RPMI7951 (cell line): Measurements from ENCODE around the gene OGT. TPM values are rescaled to one million over a fixed set of nuclear protein-coding genes. Genes with fewer than 3 reads are reported as not detected.
"Not testable (repeated sequence)": the region's sequence is repeated elsewhere in the genome, so short reads cannot be mapped to it uniquely, and the experiment has no call there.

ENCODE experiments used
- DNase-seq: peaks from one replicate; pipeline ENCODE4 v3.0.0-alpha.2; 2012; ENCODE audit warnings: low read depth
- total RNA-seq: library from RNA; depleted of rRNA; stranded (reverse); fragments of >200 nt; shearing (Covaris generic); gene quantifications from 2 replicates; pipeline ENCODE4 v1.2.3, GENCODE V29; 2014

OGT gene
- total RNA-seq, 1 experiment from 2014 or later: 92.4 TPM

GRCh38 chrX:71540801-71541200, 7.9 kb downstream of the OGT start:
- no peak for DNase-seq

DNA sequence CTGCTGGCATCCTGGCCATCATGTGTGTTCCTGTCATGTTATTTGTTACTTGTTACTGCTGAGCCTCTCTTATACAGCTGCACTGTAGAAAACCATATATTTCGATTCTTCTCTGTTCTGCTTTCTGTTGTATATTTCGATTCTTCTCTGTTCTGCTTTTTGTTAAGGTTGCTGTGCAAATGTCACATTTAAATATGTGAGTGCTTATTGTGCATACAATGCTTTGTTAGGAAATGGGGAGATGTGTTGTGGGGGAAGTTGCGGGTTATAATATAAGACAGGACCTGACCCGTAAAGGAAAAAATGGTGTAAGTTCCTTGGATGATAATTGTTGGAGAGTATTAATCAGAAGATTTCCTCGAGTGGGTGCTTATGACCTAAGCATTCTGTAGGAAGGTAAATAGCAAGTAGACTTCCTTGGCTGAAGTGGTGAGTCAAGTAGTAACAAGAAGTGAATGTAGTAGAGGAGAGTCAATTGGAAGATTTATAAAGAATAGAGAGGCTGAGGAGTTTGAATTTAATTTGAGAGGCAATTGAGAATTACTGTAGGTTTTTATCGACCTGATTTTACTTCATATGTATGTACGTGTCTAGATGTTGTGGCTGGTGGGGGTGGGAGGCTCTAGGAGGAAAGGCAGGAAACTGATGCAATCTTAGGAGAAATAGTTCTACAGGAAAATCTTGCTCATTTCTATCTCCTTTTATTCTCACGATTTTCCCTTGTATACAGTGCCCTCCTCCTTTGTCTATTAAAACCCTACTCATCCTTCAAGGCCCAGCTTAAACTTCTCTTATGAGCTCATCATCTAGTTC, 8.5 kb downstream of the OGT start:
- DNase-seq: peak; percentile 54

DNA sequence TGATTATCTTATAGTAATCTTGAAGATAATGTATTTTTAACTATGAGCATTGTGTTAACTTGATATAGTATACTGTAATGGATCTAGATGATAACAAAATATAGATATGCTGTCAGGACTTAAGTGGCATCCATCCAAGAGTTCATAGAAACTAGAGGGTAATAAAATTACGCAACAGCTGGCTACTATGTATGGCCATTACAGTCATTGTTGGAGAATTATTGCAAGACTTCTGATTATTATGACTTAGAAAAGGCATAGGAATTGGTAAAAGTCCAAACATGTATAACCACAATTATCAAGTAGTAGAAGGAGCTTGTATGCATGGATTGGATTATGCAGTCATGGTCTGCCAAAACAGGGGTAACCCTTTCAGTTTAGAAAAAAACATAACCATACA, 9.5 kb downstream of the OGT start:
- DNase-seq: peak; percentile 11

DNA sequence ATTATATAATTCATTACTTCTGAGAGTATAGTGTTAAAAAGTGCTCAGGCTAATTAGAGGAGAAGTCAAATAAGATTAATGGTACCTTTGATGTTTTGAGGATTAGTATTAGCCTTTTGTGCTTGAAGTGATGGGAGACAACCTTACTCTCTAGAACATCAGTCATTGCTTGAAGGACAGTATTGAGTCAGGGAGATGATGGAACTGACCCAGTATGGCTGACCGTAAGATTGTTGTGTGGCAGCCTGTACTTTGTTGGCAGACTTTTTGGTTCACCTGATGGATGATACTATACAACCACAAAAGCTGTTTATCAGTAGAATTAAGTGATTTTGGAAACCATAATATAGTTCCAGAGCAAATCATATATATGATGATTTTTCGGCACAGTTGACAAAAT, 9.9 kb downstream of the OGT start:
- no peak for DNase-seq

- DNase-seq: peak; percentile 79
These were observed 10.4 kb downstream of the OGT start for GRCh38 chrX:71543316-71543715.

DNA sequence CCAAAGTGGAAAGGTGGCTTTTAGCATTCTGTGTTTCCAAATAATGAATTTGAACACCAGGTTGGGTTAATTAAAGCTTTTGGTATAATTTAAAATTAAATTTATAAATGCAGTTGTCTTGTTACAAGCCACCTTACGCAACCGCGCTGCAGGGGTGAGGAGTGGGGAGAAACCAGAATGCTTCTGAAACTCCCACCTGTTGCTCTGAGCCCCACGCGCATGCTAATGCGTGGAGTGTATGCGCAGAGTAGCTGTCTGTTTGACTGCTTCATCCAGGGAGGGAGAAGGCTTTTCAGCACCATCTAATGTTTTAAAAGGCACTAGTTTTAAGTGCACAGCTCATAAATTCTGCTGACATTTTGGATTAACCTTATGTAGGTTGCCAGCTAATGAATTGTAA, 12.5 kb downstream of the OGT start:
- no peak for DNase-seq

DNA sequence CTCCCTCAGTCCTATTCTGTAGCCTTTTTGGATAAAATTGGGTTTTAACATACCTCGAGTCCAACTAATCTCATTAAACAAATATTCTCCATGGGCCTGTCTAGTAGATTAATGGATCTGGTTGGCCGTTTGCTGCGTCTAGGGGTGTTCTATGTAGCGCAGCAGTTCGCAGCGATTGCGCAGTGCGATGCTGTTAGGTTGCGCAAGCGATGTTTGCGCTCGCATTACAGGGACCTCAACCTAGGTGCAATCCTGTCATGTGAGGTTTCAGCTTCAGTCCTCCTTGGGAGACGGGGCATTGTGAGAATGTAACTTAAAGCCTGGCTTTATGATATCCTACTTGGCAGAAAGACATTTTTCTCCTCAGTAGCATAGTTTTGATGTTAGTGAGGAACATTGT, 14.0 kb downstream of the OGT start:
- DNase-seq: no peak

- no peak for DNase-seq
These were observed 14.4 kb downstream of the OGT start for GRCh38 chrX:71547339-71547738.

DNA sequence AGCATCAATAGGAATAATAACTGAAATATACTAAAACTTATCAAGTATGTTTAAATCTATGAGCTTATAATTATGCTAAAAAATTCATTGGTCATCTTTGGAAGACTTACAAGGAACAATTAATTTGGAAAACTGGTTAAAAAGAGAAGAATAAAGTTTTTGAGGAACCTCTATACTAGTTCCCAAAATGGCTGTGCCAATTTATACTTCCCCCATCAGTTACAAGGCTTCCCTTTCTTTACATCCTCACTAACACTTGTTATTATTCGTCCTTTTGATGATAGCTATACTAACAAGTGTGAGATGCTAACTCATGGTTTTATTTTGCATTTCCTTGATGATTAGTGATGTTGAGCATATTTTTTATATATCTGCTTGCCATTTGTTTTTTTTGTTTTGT, 17.1 kb downstream of the OGT start:
- no peak for DNase-seq

DNA sequence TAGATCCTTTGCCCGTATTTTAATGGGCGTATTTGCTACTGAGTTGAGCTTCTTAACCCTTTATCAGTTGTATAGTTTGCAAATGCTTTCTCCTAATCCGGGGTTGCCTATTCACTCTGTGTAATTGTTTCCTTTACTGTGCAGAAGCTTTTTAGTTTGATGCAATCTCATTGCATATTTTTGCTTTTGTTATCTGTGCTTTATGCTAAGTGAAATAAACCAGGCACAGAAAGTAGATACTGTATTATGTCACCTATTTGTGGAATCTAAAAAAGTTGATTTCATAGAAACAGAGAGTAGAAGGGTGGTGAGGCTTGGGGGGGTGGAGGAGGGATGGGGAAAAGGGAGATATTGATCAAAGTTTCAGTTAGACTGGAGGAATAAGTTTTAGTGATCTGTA, 17.7 kb downstream of the OGT start:
- DNase-seq: no peak

DNA sequence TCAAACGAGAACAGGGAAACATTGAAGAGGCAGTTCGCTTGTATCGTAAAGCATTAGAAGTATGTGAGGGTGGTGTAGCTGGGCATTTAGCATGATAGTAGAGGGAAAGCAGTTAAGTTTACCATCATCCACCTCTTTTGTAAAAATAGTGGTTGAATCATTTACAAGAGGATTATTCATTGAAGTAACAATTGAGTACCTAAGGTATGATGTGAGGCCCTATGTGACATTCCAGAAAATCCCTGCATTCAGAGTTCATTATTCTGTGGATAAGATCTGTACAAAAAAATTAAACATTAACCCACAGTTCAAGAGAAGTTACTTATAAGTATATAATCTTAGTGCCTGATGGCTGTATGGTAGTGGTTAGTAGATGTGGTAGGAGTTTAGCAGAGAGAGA, 23.1 kb downstream of the OGT start:
- no peak for DNase-seq

- DNase-seq: no peak
These were observed 26.0 kb downstream of the OGT start for GRCh38 chrX:71558920-71559319.

DNA sequence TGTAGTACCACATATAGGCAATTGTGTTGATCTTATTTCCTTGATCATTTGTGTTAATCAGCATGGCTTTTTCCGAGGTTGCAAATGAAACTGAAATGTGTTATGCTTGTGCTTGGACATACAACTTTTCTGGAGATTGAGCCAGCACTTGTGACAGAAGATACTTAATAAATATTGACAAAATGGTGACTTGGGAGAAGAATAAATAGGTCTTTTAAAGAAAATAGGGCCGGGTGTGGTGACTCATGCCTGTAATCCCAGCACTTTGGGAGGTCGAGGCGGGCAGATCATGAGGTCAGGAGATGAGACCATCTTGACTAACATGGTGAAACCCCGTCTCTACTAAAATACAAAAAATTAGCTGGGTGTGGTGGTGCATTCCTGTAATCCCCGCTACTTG, 26.9 kb downstream of the OGT start:
- DNase-seq: not testable (repeated sequence)

GRCh38 chrX:71563921-71564320, 31.0 kb downstream of the OGT start:
- no peak for DNase-seq

GRCh38 chrX:71565474-71566041, 32.7 kb downstream of the OGT start:
- no peak for DNase-seq

DNA sequence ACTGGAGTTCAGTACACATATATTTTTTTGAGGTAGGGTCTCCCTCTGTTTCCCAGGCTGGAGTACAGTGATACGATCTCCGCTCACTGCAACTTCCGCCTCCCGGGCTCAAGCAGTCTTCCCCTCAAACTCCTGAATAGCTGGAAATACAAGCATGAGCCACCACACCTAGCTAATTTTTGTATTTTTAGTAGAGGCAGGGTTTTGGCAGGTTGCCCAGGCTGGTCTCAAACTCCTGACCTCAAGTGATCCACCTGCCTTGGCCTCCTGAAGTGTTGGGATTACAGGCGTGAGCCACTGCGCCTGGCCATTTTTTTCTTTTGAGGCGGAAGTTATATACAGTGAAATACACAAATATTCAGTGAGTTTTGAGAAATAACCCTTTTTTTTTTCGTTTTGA, 38.5 kb downstream of the OGT start:
- not testable (repeated sequence) for DNase-seq

DNA sequence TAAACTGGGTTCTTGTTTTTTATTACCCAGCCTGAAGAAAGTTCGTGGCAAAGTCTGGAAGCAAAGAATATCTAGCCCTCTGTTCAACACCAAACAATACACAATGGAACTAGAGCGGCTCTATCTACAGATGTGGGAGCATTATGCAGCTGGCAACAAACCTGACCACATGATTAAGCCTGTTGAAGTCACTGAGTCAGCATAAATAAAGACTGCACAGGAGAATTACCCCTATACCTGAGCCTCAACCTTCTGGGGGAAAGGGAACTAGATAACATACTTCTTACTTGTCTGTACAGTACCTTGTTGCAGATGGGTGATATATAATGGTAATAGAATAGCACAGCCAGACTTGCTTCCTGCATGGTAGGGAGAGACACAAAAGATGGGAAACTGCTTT, 40.7 kb downstream of the OGT start:
- DNase-seq: no peak

DNA sequence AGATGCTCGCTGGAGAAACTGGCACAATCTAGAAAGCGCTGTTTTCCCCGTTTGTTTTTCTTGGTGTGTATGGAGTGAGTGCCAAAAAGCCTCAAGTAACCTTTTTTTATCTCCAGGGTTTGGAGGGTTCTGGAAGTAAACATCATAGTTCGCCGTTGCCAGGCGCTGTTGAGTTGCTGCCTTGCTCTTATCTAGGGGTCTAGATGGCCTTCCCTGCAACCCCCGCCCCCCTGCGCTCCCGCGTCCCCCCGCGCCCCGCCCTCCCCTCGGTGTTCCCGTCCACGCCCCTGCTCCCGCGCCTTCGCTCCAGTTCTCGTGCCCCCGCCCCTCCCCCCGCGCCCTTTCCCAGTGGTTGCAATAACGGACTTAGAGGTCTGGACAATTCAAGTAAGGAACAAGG, 44.8 kb downstream of the OGT start:
- DNase-seq: no peak

DNA sequence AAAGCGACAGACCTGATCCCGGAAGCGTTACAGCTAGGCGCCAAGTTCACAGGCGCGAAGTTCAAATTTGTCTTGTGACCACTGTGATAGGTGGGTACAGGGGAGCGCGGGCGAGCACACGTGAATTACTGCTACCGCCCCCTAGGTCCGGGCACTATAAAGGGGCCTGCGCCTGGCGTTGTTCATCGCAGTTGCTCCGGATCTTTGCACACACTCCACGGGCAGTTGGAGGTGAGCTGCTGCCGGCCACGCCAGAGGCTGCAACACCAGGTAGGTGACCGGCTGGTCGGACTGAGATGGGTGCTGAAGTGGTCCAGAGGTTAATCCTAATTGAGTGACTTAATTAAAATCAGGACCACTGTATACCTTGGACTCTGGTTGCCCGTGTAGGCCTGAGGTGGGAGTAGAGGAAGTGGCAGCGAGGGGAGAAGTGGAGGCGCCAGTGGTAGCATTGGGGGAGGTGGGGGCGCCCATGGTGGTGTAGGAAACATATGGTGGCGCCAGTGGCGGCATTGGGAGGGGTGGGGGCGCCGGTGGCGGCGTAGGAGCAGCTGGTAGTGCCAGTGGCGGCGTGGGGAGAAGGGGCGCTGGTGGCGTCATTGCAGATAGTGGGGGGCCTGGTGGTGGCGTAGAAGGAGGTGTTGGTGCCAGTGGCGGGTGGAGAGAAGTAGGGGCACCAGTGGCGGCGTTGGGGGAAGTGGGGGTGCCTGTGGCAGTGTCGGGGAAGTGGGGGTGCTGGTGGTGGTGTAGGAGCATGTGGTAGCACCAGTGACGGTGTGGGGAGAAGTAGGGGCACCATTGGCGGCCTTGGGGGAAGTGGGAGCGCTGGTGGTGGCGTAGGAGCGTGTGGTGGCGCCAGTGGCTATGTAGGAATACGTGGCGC, 45.6 kb downstream of the OGT start, which contains the start of gene GCNA:
Gene GCNA (plus strand): TSS at position 185 of the 883 bp plus-strand sequence. CDS start 2,385 bp downstream, outside the sequence.
- DNase-seq: no peak

GRCh38 chrX:71579136-71579989, 46.5 kb downstream of the OGT start:
- DNase-seq: no peak

DNA sequence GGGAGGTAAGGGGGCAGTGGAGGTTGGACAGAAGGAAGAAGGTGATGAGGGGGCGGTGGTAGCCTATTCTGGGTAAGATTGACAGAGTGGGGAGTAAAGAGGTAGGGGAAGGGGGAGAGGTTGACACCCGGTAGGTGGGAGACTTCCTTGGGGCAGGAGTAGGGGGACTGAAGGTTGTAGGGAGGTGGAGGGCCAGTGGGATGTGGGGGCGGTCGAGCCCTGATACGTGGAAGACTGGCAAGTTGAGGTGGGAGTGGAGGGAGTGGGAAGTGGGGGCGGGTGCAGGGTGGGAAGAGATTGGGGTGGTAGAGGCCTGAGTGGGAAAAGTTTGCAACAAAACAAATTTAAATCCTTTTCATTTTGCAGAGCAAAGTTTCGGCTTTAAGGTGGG, 47.1 kb downstream of the OGT start:
- no peak for DNase-seq

- no peak for DNase-seq
These were observed 48.3 kb downstream of the OGT start for GRCh38 chrX:71581210-71581609.
